ENCODE measurements around the gene ZNF337. TPM values are rescaled to one million over a fixed set of nuclear protein-coding genes. Genes with fewer than 3 reads are reported as not detected.
A peak's percentile ranks its signal among the peaks of the same experiment; 100 is the strongest.
"Not testable (repeated sequence)": the region's sequence is repeated elsewhere in the genome, so short reads cannot be mapped to it uniquely, and the experiment has no call there.

The ZNF337 gene
- total RNA-seq, 5 donors from 2014 or later (not counting 1 experiment from before 2014, with no cell fraction given), result 22.5 to 33.1 (median 27.0) TPM

GRCh38 chr20:25718896-25719809, 22.5 kb upstream of the ZNF337 start:
- POLR2A ChIA-PET; CTCF ChIA-PET; ATAC-seq (replicated peaks in 1 of 4); H3K4me3 ChIP-seq (ENCODE audit: control insufficient read depth in 1 of 2, extremely low read depth in 1 of 2, low read length in 1 of 2); H3K27me3 ChIP-seq (replicated peaks in 1 of 2; ENCODE audit: control insufficient read depth in 2 of 2, extremely low read depth in 1 of 2, insufficient read depth in 2 of 2, low read length in 1 of 2); H3K36me3 ChIP-seq (ENCODE audit: control insufficient read depth in 2 of 2, extremely low read depth in 1 of 2, insufficient read depth in 1 of 2, low read length in 1 of 2); H3K9me3 ChIP-seq; H3K27me3 Mint-ChIP-seq: not testable (repeated sequence)
- Mint-ChIP-seq H3K27ac (peak overlapping the region; percentile 84 to 97), H3K4me1 (peaks cover 18 to 33% (median 23%) of the 10 kb centered on the region in 3 donors), H3K36me3 (peaks cover 48% of the 10 kb centered on the region), H3K9me3 (peaks cover 16 to 39% (median 17%) of the 10 kb centered on the region in 3 donors), H3K4me3 (peak overlapping the region; percentile 51 to 71 (median 71))
- H3K4me1 ChIP-seq (ENCODE audit: control insufficient read depth in 1 of 2, extremely low read depth in 1 of 2, insufficient read depth in 2 of 2, low read length in 2 of 2), result peaks cover 0 to 22% of the 10 kb centered on the region in 2 experiments
- H3K27ac ChIP-seq (ENCODE audit: low read length), result peak overlapping the region; percentile 47
- peak in 31 of 35 experiments; percentile 25 to 78 (median 58) for DNase-seq
- 60% methylated on average over 14 of the region's 20 CpGs for WGBS (ENCODE audit: insufficient coverage)

GRCh38 chr20:25707695-25708094, 11.0 kb upstream of the ZNF337 start:
- DNase-seq (no peak), ATAC-seq (replicated peaks in 1 of 4) (no peak)
- Mint-ChIP-seq H3K9me3 (peaks cover 0 to 20% (median 13%) of the 10 kb centered on the region in 3 donors), H3K27ac (peak overlapping the region in 1 of 2 donors; percentile 50), H3K4me3 (peak overlapping the region in 1 of 3 donors; percentile 69), H3K27me3 (no peaks in the 10 kb centered on the region), H3K4me1 (peaks cover 19 to 42% (median 19%) of the 10 kb centered on the region in 3 donors), H3K36me3 (peaks cover 30% of the 10 kb centered on the region)
- Histone ChIP-seq H3K4me1 (ENCODE audit: control insufficient read depth in 1 of 2, extremely low read depth in 1 of 2, insufficient read depth in 2 of 2, low read length in 2 of 2) (peaks cover 3 to 12% of the 10 kb centered on the region in 2 experiments), H3K4me3 (ENCODE audit: control insufficient read depth in 1 of 2, extremely low read depth in 1 of 2, low read length in 1 of 2) (no peak overlapping the region), H3K9me3 (no peaks in the 10 kb centered on the region), H3K27ac (ENCODE audit: low read length) (no peak overlapping the region), H3K36me3 (ENCODE audit: control insufficient read depth in 2 of 2, extremely low read depth in 1 of 2, insufficient read depth in 1 of 2, low read length in 1 of 2) (no peaks in the 10 kb centered on the region), H3K27me3 (replicated peaks in 1 of 2; ENCODE audit: control insufficient read depth in 2 of 2, extremely low read depth in 1 of 2, insufficient read depth in 2 of 2, low read length in 1 of 2) (no peaks in the 10 kb centered on the region)
- CTCF ChIA-PET, result no interaction called here
- POLR2A ChIA-PET, result no interaction called here

GRCh38 chr20:25706793-25707192, 10.1 kb upstream of the ZNF337 start:
- Mint-ChIP-seq H3K9me3 (peaks cover 0 to 15% (median 6%) of the 10 kb centered on the region in 3 donors), H3K4me3 (peak overlapping the region in 1 of 3 donors; percentile 69), H3K27me3 (no peaks in the 10 kb centered on the region), H3K4me1 (peaks cover 19 to 42% (median 19%) of the 10 kb centered on the region in 3 donors), H3K36me3 (peaks cover 28% of the 10 kb centered on the region), H3K27ac (peak overlapping the region; percentile 33 to 83)
- peaks cover 3 to 12% of the 10 kb centered on the region in 2 experiments for H3K4me1 ChIP-seq (ENCODE audit: control insufficient read depth in 1 of 2, extremely low read depth in 1 of 2, insufficient read depth in 2 of 2, low read length in 2 of 2)
- WGBS (ENCODE audit: insufficient coverage), result 100% methylated on average over 4 of the region's 6 CpGs
- peak overlapping the region; percentile 44 for H3K27ac ChIP-seq (ENCODE audit: low read length)
- H3K36me3 ChIP-seq (ENCODE audit: control insufficient read depth in 2 of 2, extremely low read depth in 1 of 2, insufficient read depth in 1 of 2, low read length in 1 of 2), result no peaks in the 10 kb centered on the region
- CTCF ChIA-PET, result interaction anchor here in 1 of 2 donors (0.6 kb wide), 1 partner anchor 8 kb away, joined by 3 read pairs; no protein-coding TSS in a partner anchor
- no peaks in the 10 kb centered on the region for H3K27me3 ChIP-seq (replicated peaks in 1 of 2; ENCODE audit: control insufficient read depth in 2 of 2, extremely low read depth in 1 of 2, insufficient read depth in 2 of 2, low read length in 1 of 2)
- POLR2A ChIA-PET, result no interaction called here
- H3K9me3 ChIP-seq, result no peaks in the 10 kb centered on the region
- ATAC-seq (replicated peaks in 1 of 4) (peak; percentile 88 to 100 (median 99)), DNase-seq (peak in 27 of 35 experiments; percentile 7 to 70 (median 30))
- no peak overlapping the region for H3K4me3 ChIP-seq (ENCODE audit: control insufficient read depth in 1 of 2, extremely low read depth in 1 of 2, low read length in 1 of 2)

GRCh38 chr20:25705830-25706351, 9.2 kb upstream of the ZNF337 start:
- Histone ChIP-seq H3K4me1 (ENCODE audit: control insufficient read depth in 1 of 2, extremely low read depth in 1 of 2, insufficient read depth in 2 of 2, low read length in 2 of 2) (peaks cover 3 to 12% of the 10 kb centered on the region in 2 experiments), H3K36me3 (ENCODE audit: control insufficient read depth in 2 of 2, extremely low read depth in 1 of 2, insufficient read depth in 1 of 2, low read length in 1 of 2) (no peaks in the 10 kb centered on the region), H3K27ac (ENCODE audit: low read length) (no peak overlapping the region), H3K4me3 (ENCODE audit: control insufficient read depth in 1 of 2, extremely low read depth in 1 of 2, low read length in 1 of 2) (no peak overlapping the region), H3K9me3 (no peaks in the 10 kb centered on the region), H3K27me3 (replicated peaks in 1 of 2; ENCODE audit: control insufficient read depth in 2 of 2, extremely low read depth in 1 of 2, insufficient read depth in 2 of 2, low read length in 1 of 2) (no peaks in the 10 kb centered on the region)
- peaks cover 23% of the 10 kb centered on the region for H3K36me3 Mint-ChIP-seq
- H3K27ac Mint-ChIP-seq, result no peak overlapping the region
- POLR2A ChIA-PET, result no interaction called here
- peaks cover 0 to 9% (median under 1%) of the 10 kb centered on the region in 3 donors for H3K9me3 Mint-ChIP-seq
- CTCF ChIA-PET, result interaction anchor here in 1 of 2 donors (0.6 kb wide), 1 partner anchor 7 kb away, joined by 3 read pairs; no protein-coding TSS in a partner anchor
- H3K27me3 Mint-ChIP-seq, result no peaks in the 10 kb centered on the region
- DNase-seq (no peak), ATAC-seq (replicated peaks in 1 of 4) (no peak)
- H3K4me1 Mint-ChIP-seq, result peaks cover 19 to 40% (median 19%) of the 10 kb centered on the region in 3 donors
- no peak overlapping the region for H3K4me3 Mint-ChIP-seq

GRCh38 chr20:25704303-25704702, 7.7 kb upstream of the ZNF337 start:
- H3K27ac Mint-ChIP-seq; H3K27me3 ChIP-seq (replicated peaks in 1 of 2; ENCODE audit: control insufficient read depth in 2 of 2, extremely low read depth in 1 of 2, insufficient read depth in 2 of 2, low read length in 1 of 2); ATAC-seq (replicated peaks in 1 of 4); CTCF ChIA-PET; DNase-seq; H3K27ac ChIP-seq (ENCODE audit: low read length); H3K27me3 Mint-ChIP-seq; H3K4me3 Mint-ChIP-seq; H3K9me3 ChIP-seq; H3K4me3 ChIP-seq (ENCODE audit: control insufficient read depth in 1 of 2, extremely low read depth in 1 of 2, low read length in 1 of 2); POLR2A ChIA-PET; H3K36me3 ChIP-seq (ENCODE audit: control insufficient read depth in 2 of 2, extremely low read depth in 1 of 2, insufficient read depth in 1 of 2, low read length in 1 of 2): not testable (repeated sequence)
- H3K36me3 Mint-ChIP-seq, result peaks cover 26% of the 10 kb centered on the region
- peaks cover 3 to 12% of the 10 kb centered on the region in 2 experiments for H3K4me1 ChIP-seq (ENCODE audit: control insufficient read depth in 1 of 2, extremely low read depth in 1 of 2, insufficient read depth in 2 of 2, low read length in 2 of 2)
- H3K9me3 Mint-ChIP-seq, result peaks cover 0 to 15% (median 12%) of the 10 kb centered on the region in 3 donors
- peaks cover 19 to 38% (median 19%) of the 10 kb centered on the region in 3 donors for H3K4me1 Mint-ChIP-seq
- WGBS (ENCODE audit: insufficient coverage), result no CpG with 5 or more reads among the region's 2 CpGs

GRCh38 chr20:25700835-25701234, 4.2 kb upstream of the ZNF337 start:
- H3K4me3 Mint-ChIP-seq, result not testable (repeated sequence)

More at GRCh38 chr20:25700835-25701234, 4.2 kb upstream of the ZNF337 start:
- H3K9me3 Mint-ChIP-seq, result peaks cover 0 to 16% (median 15%) of the 10 kb centered on the region in 3 donors
- H3K4me3 ChIP-seq (ENCODE audit: control insufficient read depth in 1 of 2, extremely low read depth in 1 of 2, low read length in 1 of 2); ATAC-seq (replicated peaks in 1 of 4); CTCF ChIA-PET; H3K27me3 ChIP-seq (replicated peaks in 1 of 2; ENCODE audit: control insufficient read depth in 2 of 2, extremely low read depth in 1 of 2, insufficient read depth in 2 of 2, low read length in 1 of 2); H3K36me3 ChIP-seq (ENCODE audit: control insufficient read depth in 2 of 2, extremely low read depth in 1 of 2, insufficient read depth in 1 of 2, low read length in 1 of 2); H3K4me1 ChIP-seq (ENCODE audit: control insufficient read depth in 1 of 2, extremely low read depth in 1 of 2, insufficient read depth in 2 of 2, low read length in 2 of 2); POLR2A ChIA-PET; H3K27ac Mint-ChIP-seq; H3K27ac ChIP-seq (ENCODE audit: low read length); H3K9me3 ChIP-seq; H3K27me3 Mint-ChIP-seq; DNase-seq: not testable (repeated sequence)
- peaks cover 26% of the 10 kb centered on the region for H3K36me3 Mint-ChIP-seq
- no CpG with 5 or more reads among the region's 2 CpGs for whole genome bisulfite sequencing (ENCODE audit: insufficient coverage)
- H3K4me1 Mint-ChIP-seq, result peaks cover 9 to 29% (median 18%) of the 10 kb centered on the region in 3 donors
